Measurements from ENCODE around the gene CDAN1.

The CDAN1 gene

DNA sequence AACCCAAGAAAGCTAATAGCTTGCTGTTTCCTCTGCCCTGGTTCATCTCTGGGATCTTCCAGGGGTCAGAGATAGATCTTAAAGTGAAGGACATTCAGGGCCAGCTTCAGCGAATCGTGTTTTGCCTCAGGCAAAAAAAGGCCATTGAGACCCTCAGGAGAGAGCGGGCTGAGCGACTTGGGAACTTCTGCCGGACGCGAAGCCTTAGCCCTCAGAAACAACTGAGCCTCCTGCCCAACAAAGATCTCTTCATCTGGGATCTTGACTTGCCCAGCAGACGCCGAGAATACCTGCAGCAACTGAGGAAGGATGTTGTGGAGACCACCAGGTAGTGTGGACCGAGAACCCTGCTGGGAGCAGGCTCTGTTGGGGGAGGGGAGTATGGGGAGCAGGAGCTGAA is 42.5 kb downstream of the CDAN1 start:
- H3K27ac ChIP-seq = no peak overlapping the region
- TF ChIP-seq ZFX (IDR thresholded peaks at IDR 0.05) = no peak
- TF ChIP-seq, protein P1, sequence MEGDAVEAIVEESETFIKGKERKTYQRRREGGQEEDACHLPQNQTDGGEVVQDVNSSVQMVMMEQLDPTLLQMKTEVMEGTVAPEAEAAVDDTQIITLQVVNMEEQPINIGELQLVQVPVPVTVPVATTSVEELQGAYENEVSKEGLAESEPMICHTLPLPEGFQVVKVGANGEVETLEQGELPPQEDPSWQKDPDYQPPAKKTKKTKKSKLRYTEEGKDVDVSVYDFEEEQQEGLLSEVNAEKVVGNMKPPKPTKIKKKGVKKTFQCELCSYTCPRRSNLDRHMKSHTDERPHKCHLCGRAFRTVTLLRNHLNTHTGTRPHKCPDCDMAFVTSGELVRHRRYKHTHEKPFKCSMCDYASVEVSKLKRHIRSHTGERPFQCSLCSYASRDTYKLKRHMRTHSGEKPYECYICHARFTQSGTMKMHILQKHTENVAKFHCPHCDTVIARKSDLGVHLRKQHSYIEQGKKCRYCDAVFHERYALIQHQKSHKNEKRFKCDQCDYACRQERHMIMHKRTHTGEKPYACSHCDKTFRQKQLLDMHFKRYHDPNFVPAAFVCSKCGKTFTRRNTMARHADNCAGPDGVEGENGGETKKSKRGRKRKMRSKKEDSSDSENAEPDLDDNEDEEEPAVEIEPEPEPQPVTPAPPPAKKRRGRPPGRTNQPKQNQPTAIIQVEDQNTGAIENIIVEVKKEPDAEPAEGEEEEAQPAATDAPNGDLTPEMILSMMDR (conservative IDR thresholded peaks at IDR 0.05) = no peak

DNA sequence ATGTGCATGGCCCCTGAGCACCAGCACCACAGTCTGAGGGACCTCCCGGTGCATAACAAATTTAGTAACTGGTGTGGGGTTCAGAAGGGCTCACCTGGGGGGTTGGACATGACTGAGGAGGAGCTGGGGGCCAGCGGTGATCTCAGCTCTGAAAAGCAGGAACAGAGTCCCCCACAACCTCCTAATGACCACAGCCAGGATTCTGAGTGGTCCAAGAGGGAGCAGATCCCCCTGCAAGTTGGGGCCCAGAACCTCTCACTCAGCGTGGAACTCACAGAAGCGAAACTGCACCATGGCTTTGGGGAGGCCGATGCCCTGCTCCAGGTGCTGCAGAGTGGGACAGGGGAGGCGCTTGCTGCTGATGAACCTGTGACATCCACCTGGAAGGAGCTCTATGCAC is 43.0 kb downstream of the CDAN1 start:
- H3K27ac ChIP-seq = no peak overlapping the region
- no peak for TF ChIP-seq ZFX (IDR thresholded peaks at IDR 0.05)
- TF ChIP-seq, protein P1 (conservative IDR thresholded peaks at IDR 0.05) = no peak

DNA sequence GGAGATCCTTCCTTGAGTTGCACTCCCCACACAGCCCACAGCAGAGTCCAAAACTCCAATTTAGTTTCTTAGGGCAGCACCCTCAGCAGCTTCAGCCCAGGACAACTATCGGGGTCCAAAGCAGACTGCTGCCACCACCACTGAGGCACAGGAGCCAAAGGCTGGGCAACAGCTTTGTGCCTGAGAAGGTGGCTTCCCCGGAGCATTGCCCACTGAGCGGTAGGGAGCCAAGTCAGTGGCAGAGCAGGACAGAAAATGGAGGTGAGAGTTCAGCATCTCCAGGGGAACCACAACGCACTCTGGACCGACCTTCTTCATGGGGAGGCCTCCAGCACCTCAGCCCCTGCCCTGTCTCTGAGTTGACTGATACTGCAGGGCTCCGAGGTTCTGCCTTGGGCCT is 43.4 kb downstream of the CDAN1 start:
- no peak overlapping the region for H3K27ac ChIP-seq
- TF ChIP-seq, protein P1 (conservative IDR thresholded peaks at IDR 0.05) = no peak

DNA sequence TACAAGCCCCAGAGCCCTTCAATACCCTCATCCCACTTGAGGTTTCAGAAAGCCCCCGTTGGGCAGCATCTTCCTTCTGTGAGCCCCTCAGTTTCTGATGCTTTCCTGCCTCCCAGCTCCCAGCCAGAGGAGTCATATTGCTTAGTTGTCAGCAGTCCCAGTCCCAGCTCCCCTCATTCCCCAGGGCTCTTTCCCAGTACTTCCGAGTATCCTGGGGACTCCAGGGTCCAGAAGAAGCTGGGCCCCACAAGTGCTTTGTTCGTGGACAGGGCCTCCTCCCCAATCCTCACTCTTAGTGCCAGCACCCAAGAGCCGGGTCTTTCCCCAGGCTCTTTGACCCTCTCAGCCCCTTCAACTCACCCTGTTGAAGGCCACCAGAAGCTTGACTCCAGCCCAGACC is 43.9 kb downstream of the CDAN1 start:
- no peak overlapping the region for H3K27ac ChIP-seq
- TF ChIP-seq, protein P1 (conservative IDR thresholded peaks at IDR 0.05) = no peak
- no peak for TF ChIP-seq ZFX (IDR thresholded peaks at IDR 0.05)

DNA sequence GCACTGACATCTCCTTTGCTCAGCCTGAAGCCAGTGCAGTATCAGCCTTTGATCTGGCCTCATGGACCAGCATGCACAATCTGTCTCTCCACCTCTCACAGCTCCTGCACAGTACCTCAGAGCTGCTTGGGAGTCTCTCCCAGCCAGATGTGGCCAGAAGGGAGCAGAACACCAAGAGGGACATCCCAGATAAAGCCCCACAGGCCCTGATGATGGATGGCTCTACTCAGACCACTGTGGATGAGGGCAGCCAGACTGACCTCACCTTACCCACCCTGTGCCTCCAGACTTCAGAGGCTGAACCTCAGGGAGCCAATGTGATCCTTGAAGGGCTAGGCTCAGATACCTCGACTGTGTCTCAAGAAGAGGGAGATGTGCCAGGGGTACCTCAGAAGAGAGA is 44.4 kb downstream of the CDAN1 start:
- TF ChIP-seq, protein P1 (conservative IDR thresholded peaks at IDR 0.05) = no peak
- TF ChIP-seq ZFX (IDR thresholded peaks at IDR 0.05) = no peak
- no peak overlapping the region for H3K27ac ChIP-seq

DNA sequence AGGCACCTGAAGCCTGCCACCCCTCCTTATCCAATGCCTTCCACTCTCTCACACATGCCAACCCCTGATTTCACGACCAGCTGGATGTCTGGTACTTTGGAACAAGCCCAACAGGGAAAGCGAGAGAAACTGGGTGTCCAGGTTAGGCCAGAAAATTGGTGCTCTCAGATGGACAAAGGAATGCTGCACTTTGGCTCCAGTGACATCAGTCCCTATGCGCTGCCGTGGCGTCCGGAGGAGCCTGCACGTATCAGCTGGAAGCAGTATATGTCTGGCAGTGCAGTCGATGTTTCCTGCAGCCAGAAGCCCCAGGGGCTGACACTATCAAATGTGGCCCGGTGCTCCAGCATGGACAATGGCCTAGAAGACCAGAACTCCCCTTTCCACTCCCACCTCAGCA is 45.2 kb downstream of the CDAN1 start:
- no peak for TF ChIP-seq ZFX (IDR thresholded peaks at IDR 0.05)
- TF ChIP-seq, protein P1 (conservative IDR thresholded peaks at IDR 0.05) = no peak
- no peak overlapping the region for H3K27ac ChIP-seq

DNA sequence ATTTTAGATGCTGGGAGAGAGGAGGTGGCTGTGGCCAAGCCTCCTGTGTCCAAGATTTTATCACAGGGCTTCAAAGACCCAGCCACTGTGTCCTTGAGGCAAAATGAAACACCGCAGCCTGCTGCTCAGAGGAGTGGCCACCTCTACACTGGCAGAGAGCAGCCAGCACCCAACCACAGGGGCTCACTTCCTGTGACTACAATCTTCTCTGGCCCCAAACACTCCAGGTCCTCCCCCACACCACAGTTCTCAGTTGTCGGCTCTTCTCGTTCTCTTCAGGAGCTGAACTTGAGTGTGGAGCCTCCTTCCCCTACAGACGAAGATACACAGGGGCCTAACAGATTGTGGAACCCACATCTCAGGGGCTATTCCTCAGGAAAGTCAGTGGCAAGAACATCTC is 45.6 kb downstream of the CDAN1 start:
- H3K27ac ChIP-seq = no peak overlapping the region
- TF ChIP-seq ZFX (IDR thresholded peaks at IDR 0.05) = no peak
- TF ChIP-seq, protein P1 (conservative IDR thresholded peaks at IDR 0.05) = no peak
